Uterus (tissue), 4 donors: ENCODE data around the gene SPOPL. TPM values are rescaled to one million over a fixed set of nuclear protein-coding genes. Genes with fewer than 3 reads are reported as not detected.
"Not testable (repeated sequence)": the region's sequence is repeated elsewhere in the genome, so short reads cannot be mapped to it uniquely, and the experiment has no call there.

Source experiments
- DNase-seq, 2 donors: peaks; one replicate each; pipeline ENCODE4 v3.0.0-alpha.2; 2019 to 2020
- H3K27ac ChIP-seq, 2 donors: fragments of 200-600 bp; sonication (generic); 1 replicate in 1 of 2; 2 replicates in 1 of 2; pipeline ENCODE4 v1.5.1; 2016 to 2018
- H3K27me3 ChIP-seq, 2 donors: fragments of 200-600 bp; sonication (generic); one replicate each; pipeline ENCODE4 v1.5.1; 2018 to 2019; ENCODE audit warnings: control low read depth in 1 of 2
- H3K36me3 ChIP-seq, 2 donors: fragments of 200-600 bp; sonication (generic); one replicate each; pipeline ENCODE4 v1.5.1; 2019; ENCODE audit warnings: control low read depth in 1 of 2
- H3K4me1 ChIP-seq, 2 donors: fragments of 200-600 bp; sonication (generic); one replicate each; pipeline ENCODE4 v1.5.1; 2018 to 2019; ENCODE audit warnings: control low read depth in 1 of 2
- H3K4me3 ChIP-seq, 2 donors: fragments of 200-600 bp; sonication (generic); 1 replicate in 1 of 2; 2 replicates in 1 of 2; pipeline ENCODE4 v1.5.1; 2018 to 2019; ENCODE audit warnings: mild to moderate bottlenecking in 1 of 2
- H3K9me3 ChIP-seq, 2 donors: fragments of 200-600 bp; sonication (generic); one replicate each; pipeline ENCODE4 v1.5.1; 2019; ENCODE audit warnings: control low read depth in 1 of 2
- CTCF ChIP-seq, 4 experiments: fragments of 200-600 bp in 2 of 4; fragments of 450-650 bp in 2 of 4; sonication (generic) in 2 of 4; IDR thresholded peaks; one replicate each; pipeline ENCODE4 v1.5.1; 2016 to 2019; ENCODE audit warnings: antibody characterized with exemption in 4 of 4, mild to moderate bottlenecking in 2 of 4, moderate library complexity in 1 of 4
- POLR2A ChIP-seq, 2 donors: fragments of 450-650 bp; IDR thresholded peaks; one replicate each; pipeline ENCODE4 v1.6.1; 2016; ENCODE audit warnings: antibody characterized with exemption in 2 of 2, mild to moderate bottlenecking in 1 of 2, moderate library complexity in 1 of 2
- intact Hi-C: fragments of 100-400 bp; cut with DNase I; formaldehyde crosslinking; loops from one replicate; pipeline ENCODE4 v1.15.1; 2023; ENCODE audit warnings: low total_unique reads
- total RNA-seq, 4 donors: library from RNA; depleted of rRNA in 3 of 4; stranded (reverse); fragments of >200 nt in 3 of 4; gene quantifications; one replicate each; pipeline versions ENCODE4 v1.1.0 to v1.2.4, GENCODE V29; 2014 to 2023
- donor health status: DM: yes; HTN: yes; CAD: no.

The SPOPL gene
- total RNA-seq, 4 donors from 2014 or later, result 19.2 to 40.6 (median 26.8) TPM

- no peaks in the 10 kb centered on the region for H3K27me3 ChIP-seq
- H3K36me3 ChIP-seq, result no peaks in the 10 kb centered on the region
- no peaks in the 10 kb centered on the region for H3K4me1 ChIP-seq
- no peaks in the 10 kb centered on the region for H3K9me3 ChIP-seq
- DNase-seq, result no peak
- no peak for TF ChIP-seq CTCF (IDR thresholded peaks at IDR 0.05)
- TF ChIP-seq POLR2A (IDR thresholded peaks at IDR 0.05), result no peak
- intact Hi-C loops, result no loop called here
- H3K27ac ChIP-seq, result no peak overlapping the region
- H3K4me3 ChIP-seq, result no peak overlapping the region
Measured at GRCh38 chr2:138531913-138532312, 30.3 kb downstream of the SPOPL start.

- TF ChIP-seq CTCF (IDR thresholded peaks at IDR 0.05), result no peak
- TF ChIP-seq POLR2A (IDR thresholded peaks at IDR 0.05), result no peak
- no peak for DNase-seq
- H3K36me3 ChIP-seq, result no peaks in the 10 kb centered on the region
- H3K4me3 ChIP-seq, result no peak overlapping the region
- no peak overlapping the region for H3K27ac ChIP-seq
- H3K9me3 ChIP-seq, result no peaks in the 10 kb centered on the region
- no peaks in the 10 kb centered on the region for H3K27me3 ChIP-seq
- no peaks in the 10 kb centered on the region for H3K4me1 ChIP-seq
- intact Hi-C loops, result no loop called here
Measured at GRCh38 chr2:138534791-138535190, 33.2 kb downstream of the SPOPL start.

DNA sequence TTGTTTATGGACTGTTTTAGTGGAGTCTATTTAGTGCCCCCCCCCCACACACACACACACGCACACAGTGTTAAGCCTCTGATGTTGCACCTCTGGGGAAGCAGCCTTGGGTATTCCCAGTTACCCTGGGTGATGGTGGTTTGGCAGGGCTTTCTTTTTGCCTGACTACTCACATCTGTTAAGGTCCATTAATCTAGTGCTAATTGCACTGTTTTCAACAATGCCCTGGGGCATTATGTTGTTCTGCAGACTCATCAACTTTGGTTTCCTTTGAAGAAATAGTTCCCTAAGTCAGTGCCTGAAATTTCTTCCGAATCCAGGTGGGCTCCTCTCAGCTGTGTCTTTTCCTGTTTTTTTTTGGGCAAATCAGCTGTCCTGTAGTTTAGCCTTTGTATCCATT is 34.7 kb downstream of the SPOPL start:
- no peak for DNase-seq
- H3K27me3 ChIP-seq, result no peaks in the 10 kb centered on the region
- no peaks in the 10 kb centered on the region for H3K9me3 ChIP-seq
- no peak overlapping the region for H3K27ac ChIP-seq
- H3K4me1 ChIP-seq, result no peaks in the 10 kb centered on the region
- TF ChIP-seq CTCF (IDR thresholded peaks at IDR 0.05) (no peak), POLR2A (IDR thresholded peaks at IDR 0.05) (no peak)
- no peak overlapping the region for H3K4me3 ChIP-seq
- intact Hi-C loops, result no loop called here
- no peaks in the 10 kb centered on the region for H3K36me3 ChIP-seq

DNA sequence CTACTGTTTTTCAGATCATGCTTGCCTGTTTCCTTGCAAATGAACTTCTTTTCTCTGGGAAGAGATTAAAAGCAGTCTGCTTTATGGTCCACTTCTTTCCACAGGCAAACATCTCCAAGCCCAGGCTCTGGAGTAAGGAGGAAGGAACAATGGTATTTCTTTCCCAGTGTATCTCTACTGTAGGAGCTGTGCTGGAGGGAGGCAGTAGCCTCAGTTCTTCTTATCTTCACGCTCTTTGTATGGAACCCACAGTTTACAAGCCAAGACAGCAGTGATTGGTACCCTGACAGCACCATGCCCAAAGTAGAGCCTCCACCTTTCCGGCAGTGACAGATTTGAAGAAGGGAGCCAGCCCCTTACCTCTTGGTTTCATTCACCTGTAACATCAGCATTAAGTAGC is 35.2 kb downstream of the SPOPL start:
- DNase-seq, result no peak
- TF ChIP-seq POLR2A (IDR thresholded peaks at IDR 0.05), result no peak
- TF ChIP-seq CTCF (IDR thresholded peaks at IDR 0.05), result no peak
- no peaks in the 10 kb centered on the region for H3K27me3 ChIP-seq
- H3K4me1 ChIP-seq, result no peaks in the 10 kb centered on the region
- H3K27ac ChIP-seq, result no peak overlapping the region
- intact Hi-C loops, result no loop called here
- H3K36me3 ChIP-seq, result no peaks in the 10 kb centered on the region
- no peaks in the 10 kb centered on the region for H3K9me3 ChIP-seq
- H3K4me3 ChIP-seq, result no peak overlapping the region

DNA sequence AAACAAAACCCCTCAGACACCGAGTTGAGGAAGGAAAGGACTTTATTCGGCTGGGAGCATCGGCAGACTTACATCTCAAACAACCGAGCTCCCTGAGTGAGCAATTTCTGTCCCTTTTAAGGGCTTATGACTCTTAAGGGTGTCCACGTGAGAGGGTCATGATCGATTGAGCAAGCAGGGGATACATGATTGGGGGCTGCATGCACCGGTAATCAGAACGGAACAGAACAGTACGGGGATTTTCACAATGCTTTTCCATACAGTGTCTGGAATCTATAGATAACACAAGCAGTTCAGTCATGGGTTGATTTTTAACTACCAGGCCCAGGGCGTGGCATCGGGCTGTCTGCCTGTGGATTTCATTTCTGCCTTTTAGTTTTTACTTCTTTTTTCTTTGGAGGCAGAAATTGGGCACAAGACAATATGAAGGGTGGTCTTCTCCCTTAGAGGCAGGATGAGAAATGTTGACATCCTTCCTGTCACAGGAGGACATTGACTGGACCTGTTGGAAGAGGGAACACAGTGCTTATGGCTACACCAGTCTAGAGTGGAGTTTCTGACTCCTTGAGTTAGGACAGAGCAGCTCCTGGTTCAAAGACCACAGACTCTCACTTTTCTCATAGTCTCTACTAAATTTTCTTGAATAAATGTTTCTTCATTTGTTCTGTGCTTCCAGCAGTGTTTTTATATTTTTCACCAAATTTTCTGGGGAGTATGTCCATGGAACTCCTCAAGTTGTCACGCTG is 35.8 kb downstream of the SPOPL start:
- H3K36me3 ChIP-seq, result no peaks in the 10 kb centered on the region
- H3K27me3 ChIP-seq, result no peaks in the 10 kb centered on the region
- no peak for TF ChIP-seq POLR2A (IDR thresholded peaks at IDR 0.05)
- no peak for TF ChIP-seq CTCF (IDR thresholded peaks at IDR 0.05)
- H3K4me1 ChIP-seq, result no peaks in the 10 kb centered on the region
- H3K9me3 ChIP-seq, result no peaks in the 10 kb centered on the region
- DNase-seq, result no peak
- H3K27ac ChIP-seq, result no peak overlapping the region
- intact Hi-C loops, result no loop called here
- H3K4me3 ChIP-seq, result no peak overlapping the region

- H3K4me1 ChIP-seq, H3K27ac ChIP-seq, H3K36me3 ChIP-seq, H3K9me3 ChIP-seq, H3K27me3 ChIP-seq, DNase-seq, intact Hi-C loops, H3K4me3 ChIP-seq: not testable (repeated sequence)
Measured at GRCh38 chr2:138544206-138544605, 42.6 kb downstream of the SPOPL start.
